Activated B cell treated with CpG ODN at 0.5 μM for 24 hours (primary cell): ENCODE results near the gene MAST1. TPM values are rescaled to one million over a fixed set of nuclear protein-coding genes. Genes with fewer than 3 reads are reported as not detected.
"Not testable (repeated sequence)": the region's sequence is repeated elsewhere in the genome, so short reads cannot be mapped to it uniquely, and the experiment has no call there.

ENCODE experiments used
- ATAC-seq: fragments of 200-7000 bp; cut with Tn5 transposase; one replicate; pipeline ENCODE4 v1.10.0; 2021; ENCODE audit warnings: low read depth, mild to moderate bottlenecking, moderate library complexity
- CTCF ChIA-PET: fragments of 350-600 bp; sonication (Branson Sonifier 250); formaldehyde crosslinking; loops from one replicate; lab custom pipeline; 2021; ENCODE audit warnings: antibody characterized with exemption; lab: Charles Lee
- POLR2A ChIA-PET: fragments of 350-600 bp; sonication (Branson Sonifier 250); formaldehyde crosslinking; loops from one replicate; lab custom pipeline; 2021; ENCODE audit warnings: antibody characterized with exemption; lab: Charles Lee
- DNase-seq: peaks from one replicate; pipeline ENCODE4 v3.0.0; 2022
- H3K27ac Mint-ChIP-seq: one replicate; pipeline ENCODE4 v1.8.0; 2020; ENCODE audit warnings: mixed read lengths
- H3K27me3 Mint-ChIP-seq: one replicate; pipeline ENCODE4 v1.8.0; 2021; ENCODE audit warnings: mixed read lengths
- H3K36me3 Mint-ChIP-seq: one replicate; pipeline ENCODE4 v1.8.0; 2021; ENCODE audit warnings: low read depth, mixed read lengths
- H3K4me1 Mint-ChIP-seq: one replicate; pipeline ENCODE4 v1.8.0; 2021; ENCODE audit warnings: mixed read lengths
- H3K4me3 Mint-ChIP-seq: one replicate; pipeline ENCODE4 v1.8.0; 2020; ENCODE audit warnings: mild to moderate bottlenecking, mixed read lengths
- H3K9me3 Mint-ChIP-seq: one replicate; pipeline ENCODE4 v1.8.0; 2020; ENCODE audit warnings: mixed read lengths
- CTCF ChIP-seq: fragments of 200-600 bp; IDR thresholded peaks from one replicate; pipeline ENCODE4 v1.8.0; 2022; ENCODE audit warnings: antibody characterized with exemption, mild to moderate bottlenecking
- intact Hi-C: fragments of 100-400 bp; cut with micrococcal nuclease; formaldehyde crosslinking; loops from one replicate; pipeline ENCODE4 v1.15.1; 2024
- total RNA-seq: library from RNA; stranded (reverse); gene quantifications from 2 replicates; pipeline ENCODE4 v1.2.3, GENCODE V29; 2022

Gene MAST1
- total RNA-seq, 1 donor from 2014 or later: 0.20 TPM

GRCh38 chr19:12843328-12843727, 5.0 kb downstream of the MAST1 start:
- no peaks in the 10 kb centered on the region for H3K9me3 Mint-ChIP-seq
- no peaks in the 10 kb centered on the region for H3K36me3 Mint-ChIP-seq
- POLR2A ChIA-PET: no interaction called here
- intact Hi-C loops: no loop called here
- H3K27ac Mint-ChIP-seq: no peak overlapping the region
- DNase-seq (no peak), ATAC-seq (no peak)
- peaks cover 38% of the 10 kb centered on the region for H3K4me1 Mint-ChIP-seq
- CTCF ChIA-PET: interaction anchor here (7.5 kb wide), 1 partner anchor 80 kb away, joined by 149 read pairs; no protein-coding TSS in a partner anchor
- peaks cover 49% of the 10 kb centered on the region for H3K27me3 Mint-ChIP-seq
- H3K4me3 Mint-ChIP-seq: no peak overlapping the region
- no peak for TF ChIP-seq CTCF

GRCh38 chr19:12843999-12844732, 5.9 kb downstream of the MAST1 start:
- POLR2A ChIA-PET: interaction anchor here (0.6 to 0.9 kb wide), 2 partner anchors 55 to 147 kb away, joined by 3 read pairs; no protein-coding TSS in a partner anchor
- no peak for DNase-seq
- no peak for TF ChIP-seq CTCF
- Mint-ChIP-seq H3K9me3 (no peaks in the 10 kb centered on the region), H3K4me3 (no peak overlapping the region), H3K4me1 (peaks cover 30% of the 10 kb centered on the region), H3K27me3 (peaks cover 47% of the 10 kb centered on the region), H3K27ac (no peak overlapping the region), H3K36me3 (no peaks in the 10 kb centered on the region)
- intact Hi-C loops: no loop called here
- CTCF ChIA-PET: interaction anchor here (7.5 kb wide), 1 partner anchor 81 kb away, joined by 149 read pairs; no protein-coding TSS in a partner anchor
- ATAC-seq: no peak

- intact Hi-C loops: loop anchor here (1.0 to 5.0 kb wide), 6 partner anchors 50 to 284 kb away; no protein-coding TSS in a partner anchor
- DNase-seq, ATAC-seq, H3K4me3 Mint-ChIP-seq, H3K27ac Mint-ChIP-seq, H3K36me3 Mint-ChIP-seq, H3K9me3 Mint-ChIP-seq: not testable (repeated sequence)
- Mint-ChIP-seq H3K27me3 (peaks cover 25% of the 10 kb centered on the region), H3K4me1 (peaks cover 10% of the 10 kb centered on the region)
- ChIA-PET POLR2A (interaction anchor here (1.2 kb wide), 1 partner anchor 81 kb away, joined by 13 read pairs; no protein-coding TSS in a partner anchor), CTCF (interaction anchor here (0.8 to 7.5 kb wide), 10 partner anchors 10 to 170 kb away, joined by 3 to 149 read pairs (median 7); partner anchors contain the start of gene RNASEH2A)
These were observed 8.3 kb downstream of the MAST1 start for GRCh38 chr19:12846613-12847012.

DNA sequence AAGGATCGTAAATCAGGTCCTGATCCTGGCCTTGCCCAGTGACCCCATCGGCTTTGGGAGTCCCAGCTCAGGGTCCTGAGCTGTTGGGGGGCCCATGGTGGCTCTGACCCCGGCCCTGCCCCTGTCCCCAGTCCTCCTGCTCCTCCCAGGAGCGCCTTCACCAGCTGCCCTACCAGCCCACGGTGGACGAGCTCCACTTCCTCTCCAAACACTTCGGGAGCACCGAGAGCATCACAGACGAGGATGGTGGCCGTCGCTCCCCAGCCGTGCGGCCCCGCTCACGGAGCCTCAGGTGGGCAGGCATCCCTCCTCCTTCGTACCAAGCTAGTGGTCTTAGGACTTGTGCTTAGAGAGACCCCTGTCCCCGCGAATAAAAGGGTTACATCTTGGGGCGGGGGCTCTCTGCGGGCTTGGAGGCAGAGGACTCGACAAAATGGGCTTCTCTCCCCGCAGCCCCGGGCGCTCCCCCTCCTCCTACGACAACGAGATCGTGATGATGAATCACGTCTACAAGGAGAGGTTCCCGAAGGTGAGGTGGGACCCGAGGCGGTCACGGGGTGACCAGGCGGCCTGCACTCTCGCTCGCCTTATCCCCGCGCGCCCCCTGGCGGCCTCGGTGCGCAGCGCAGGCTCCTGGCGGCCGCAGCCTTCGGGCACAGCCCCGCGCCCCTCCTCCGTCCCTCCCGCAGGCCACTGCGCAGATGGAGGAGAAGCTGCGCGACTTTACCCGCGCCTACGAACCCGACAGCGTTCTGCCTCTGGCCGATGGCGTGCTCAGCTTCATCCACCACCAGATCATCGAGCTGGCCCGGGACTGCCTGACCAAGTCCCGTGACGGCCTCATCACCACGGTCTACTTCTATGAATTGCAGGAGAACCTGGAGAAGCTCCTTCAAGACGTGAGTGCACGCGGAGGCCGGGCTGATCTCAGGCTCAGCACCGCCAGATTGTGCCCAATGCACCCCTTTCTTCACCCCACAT, 9.1 kb downstream of the MAST1 start:
- DNase-seq (peak; percentile 92), ATAC-seq (peak; percentile 99)
- no peaks in the 10 kb centered on the region for H3K9me3 Mint-ChIP-seq
- intact Hi-C loops: loop anchor here (1.0 to 5.0 kb wide), 6 partner anchors 51 to 285 kb away; no protein-coding TSS in a partner anchor
- no peak overlapping the region for H3K4me3 Mint-ChIP-seq
- H3K27me3 Mint-ChIP-seq: peaks cover 20% of the 10 kb centered on the region
- H3K4me1 Mint-ChIP-seq: peaks cover 7% of the 10 kb centered on the region
- no peak overlapping the region for H3K27ac Mint-ChIP-seq
- peak; percentile 86 for TF ChIP-seq CTCF
- POLR2A ChIA-PET: interaction anchor here (0.5 to 1.2 kb wide), 2 partner anchors 50 to 82 kb away, joined by 7 to 13 read pairs; no protein-coding TSS in a partner anchor
- CTCF ChIA-PET: interaction anchor here (0.7 to 7.5 kb wide), 20 partner anchors 10 to 233 kb away, joined by 3 to 149 read pairs (median 6); partner anchors contain the start of genes DNASE2 and RNASEH2A
- no peaks in the 10 kb centered on the region for H3K36me3 Mint-ChIP-seq

DNA sequence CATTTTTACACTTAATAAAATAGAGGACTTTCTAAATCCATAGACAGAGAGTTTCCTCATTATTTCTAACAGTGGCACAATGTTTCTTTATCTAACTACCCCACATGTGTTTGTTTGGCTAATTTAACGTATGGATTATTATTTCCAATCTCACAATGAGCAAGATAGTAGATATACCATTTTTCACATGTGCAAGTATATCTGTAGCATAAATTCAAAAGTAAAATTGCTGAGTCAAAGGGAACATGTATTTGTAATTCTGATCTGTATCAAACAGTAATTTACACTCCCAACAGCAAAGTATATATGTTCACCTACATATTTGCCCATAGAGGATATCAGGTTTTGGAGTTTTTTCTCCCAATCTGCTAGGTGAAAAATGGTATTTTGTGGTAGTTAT, 18.3 kb downstream of the MAST1 start:
- no peak for ATAC-seq
- no peaks in the 10 kb centered on the region for H3K4me1 Mint-ChIP-seq
- intact Hi-C loops: no loop called here
- CTCF ChIA-PET: no interaction called here
- H3K9me3 Mint-ChIP-seq: peaks cover 10% of the 10 kb centered on the region
- POLR2A ChIA-PET: no interaction called here
- DNase-seq: no peak
- H3K4me3 Mint-ChIP-seq: no peak overlapping the region
- no peak overlapping the region for H3K27ac Mint-ChIP-seq
- peaks cover 2% of the 10 kb centered on the region for H3K27me3 Mint-ChIP-seq
- H3K36me3 Mint-ChIP-seq: no peaks in the 10 kb centered on the region
- no peak for TF ChIP-seq CTCF
